Measurements from ENCODE around the gene CKMT2. TPM values are rescaled to one million over a fixed set of nuclear protein-coding genes. Genes with fewer than 3 reads are reported as not detected.
A peak's percentile ranks its signal among the peaks of the same experiment; 100 is the strongest.

Gene CKMT2
- total and polyA plus RNA-seq, 2 of the 8 experiments (the other 6 are each of a cell fraction or from before 2014, with no cell fraction given), result 2.4 to 5.0 TPM

GRCh38 chr5:81194633-81195334 lies 38.3 kb upstream of the CKMT2 start (continued):
- TF ChIP-seq TAF1 (IDR thresholded peaks at IDR 0.05; ENCODE audit: low read depth, low read length) (no peak), TAF7 (optimal IDR thresholded peaks at IDR 0.05; ENCODE audit: borderline replicate concordance, low read depth, low read length) (no peak), CTCF (IDR thresholded peaks at IDR 0.05; ENCODE audit: control extremely low read depth in 1 of 3, insufficient read depth in 1 of 3, low read depth in 1 of 3, low read length in 3 of 3) (peak; percentile 78 to 97 (median 88)), GTF2F1 (IDR thresholded peaks at IDR 0.05; ENCODE audit: borderline replicate concordance, low read depth, low read length) (no peak; the same call in 1 of the 2 replicates), BCL11A (IDR thresholded peaks at IDR 0.05; ENCODE audit: low read depth in 2 of 2, low read length in 2 of 2) (no peak), SRF (IDR thresholded peaks at IDR 0.05; ENCODE audit: low read depth, low read length) (no peak), BRCA1 (IDR thresholded peaks at IDR 0.05; ENCODE audit: low read depth, low read length) (no peak), EZH2 (IDR thresholded peaks at IDR 0.05; ENCODE audit: low read depth, low read length, severe bottlenecking) (no peak), JUN (IDR thresholded peaks at IDR 0.05; ENCODE audit: low read depth, low read length) (no peak), RAD21 (IDR thresholded peaks at IDR 0.05 in 1 of 2, conservative IDR thresholded peaks at IDR 0.05 in 1 of 2; ENCODE audit: low read depth in 2 of 2, low read length in 2 of 2) (peak; percentile 96 to 99), MAFK (IDR thresholded peaks at IDR 0.05; ENCODE audit: low read depth, low read length) (no peak), PHF8 (conservative IDR thresholded peaks at IDR 0.05; ENCODE audit: low read depth, low read length) (no peak), POLR2A (IDR thresholded peaks at IDR 0.05; ENCODE audit: control extremely low read depth in 1 of 2, low read depth in 2 of 2, low read length in 2 of 2) (no peak), NANOG (IDR thresholded peaks at IDR 0.05; ENCODE audit: insufficient read depth, low read depth, low read length, poor library complexity, severe bottlenecking) (peak; percentile 30), TEAD4 (IDR thresholded peaks at IDR 0.05; ENCODE audit: low read depth, low read length) (no peak), SIRT6 (IDR thresholded peaks at IDR 0.05; ENCODE audit: low read length) (no peak), BACH1 (IDR thresholded peaks at IDR 0.05; ENCODE audit: low read length) (no peak)

Data from H1 (cell line).